Umbilical cord (tissue), 2 donors: ENCODE results near the gene CYLD. TPM values are rescaled to one million over a fixed set of nuclear protein-coding genes. Genes with fewer than 3 reads are reported as not detected.
A peak's percentile ranks its signal among the peaks of the same experiment; 100 is the strongest.

Experiments used
- DNase-seq: peaks from one replicate; pipeline ENCODE4 v3.0.0-alpha.2; 2015; ENCODE audit warnings: low spot score
- total RNA-seq: library from RNA; depleted of rRNA; stranded (reverse); fragments of >200 nt; gene quantifications from one replicate; pipeline ENCODE4 v1.2.3, GENCODE V29; 2014; ENCODE audit warnings: low replicate concordance; ENCODE audit not compliant: insufficient read depth

Gene CYLD
- total RNA-seq, 1 donor from 2014 or later: 59.2 TPM

- no peak for DNase-seq
Measured at GRCh38 chr16:50711040-50711439, 30.8 kb upstream of the CYLD start.

- no peak for DNase-seq
Measured at GRCh38 chr16:50711862-50712559, 29.9 kb upstream of the CYLD start.

- DNase-seq: peak; percentile 13
Measured at GRCh38 chr16:50712560-50712898, 29.4 kb upstream of the CYLD start.

GRCh38 chr16:50712956-50713355 lies 28.9 kb upstream of the CYLD start:
- DNase-seq: no peak

- DNase-seq: no peak
Measured at GRCh38 chr16:50717091-50717490, 24.8 kb upstream of the CYLD start.

- DNase-seq: no peak
Measured at GRCh38 chr16:50717494-50717893, 24.4 kb upstream of the CYLD start.

GRCh38 chr16:50718061-50718760 lies 23.7 kb upstream of the CYLD start:
- DNase-seq: peak; percentile 26

- no peak for DNase-seq
Measured at GRCh38 chr16:50718761-50719400, 23.0 kb upstream of the CYLD start.

GRCh38 chr16:50719401-50720337 lies 22.2 kb upstream of the CYLD start:
- no peak for DNase-seq

GRCh38 chr16:50721549-50722404 lies 20.1 kb upstream of the CYLD start:
- DNase-seq: no peak

GRCh38 chr16:50722405-50722737 lies 19.5 kb upstream of the CYLD start:
- no peak for DNase-seq

- DNase-seq: no peak
Measured at GRCh38 chr16:50722960-50723359, 18.9 kb upstream of the CYLD start.

GRCh38 chr16:50724306-50724705 lies 17.6 kb upstream of the CYLD start:
- DNase-seq: no peak

GRCh38 chr16:50731130-50731988 lies 10.5 kb upstream of the CYLD start:
- DNase-seq: no peak

- peak; percentile 87 for DNase-seq
Measured at GRCh38 chr16:50731989-50732832, 9.7 kb upstream of the CYLD start.

- no peak for DNase-seq
Measured at GRCh38 chr16:50733468-50733867, 8.4 kb upstream of the CYLD start.

GRCh38 chr16:50735629-50736122 lies 6.2 kb upstream of the CYLD start:
- DNase-seq: no peak

GRCh38 chr16:50736448-50736847 lies 5.4 kb upstream of the CYLD start:
- DNase-seq: no peak

GRCh38 chr16:50737420-50737959 lies 4.4 kb upstream of the CYLD start:
- no peak for DNase-seq
